ENCODE measurements around the gene PRR13. TPM values are rescaled to one million over a fixed set of nuclear protein-coding genes. Genes with fewer than 3 reads are reported as not detected.

PRR13 gene
- total RNA-seq, 2 experiments from 2014 or later, result 221 to 247 TPM

GRCh38 chr12:53456654-53457366 is 15.3 kb downstream of the PRR13 start:
- Mint-ChIP-seq H3K27me3 (no peaks in the 10 kb centered on the region), H3K36me3 (peaks cover 74% of the 10 kb centered on the region), H3K9me3 (no peaks in the 10 kb centered on the region), H3K4me1 (peaks cover 52% of the 10 kb centered on the region), H3K4me3 (no peak overlapping the region), H3K27ac (no peak overlapping the region)
- DNase-seq, result no peak

DNA sequence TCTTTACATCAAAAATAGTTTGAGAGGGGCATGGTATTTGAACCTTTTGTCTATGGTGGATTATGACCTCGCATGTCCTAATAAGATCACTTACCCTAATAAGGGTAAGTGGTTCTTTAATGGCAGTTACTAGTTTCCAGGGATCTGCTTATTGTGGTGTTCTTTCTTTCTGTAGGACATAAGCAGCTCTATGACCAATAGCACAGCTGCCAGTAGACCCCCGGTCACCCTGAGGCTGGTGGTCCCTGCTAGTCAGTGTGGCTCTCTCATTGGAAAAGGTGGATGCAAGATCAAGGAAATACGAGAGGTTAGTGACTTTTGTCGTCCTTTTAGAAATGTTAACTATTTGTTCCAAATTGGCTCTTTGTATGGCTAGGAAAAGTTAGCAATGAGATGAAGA is 17.6 kb downstream of the PRR13 start:
- H3K36me3 Mint-ChIP-seq, result peaks cover 72% of the 10 kb centered on the region
- DNase-seq, result no peak
- peak overlapping the region; percentile 8 for H3K27ac Mint-ChIP-seq
- H3K4me1 Mint-ChIP-seq, result peaks cover 56% of the 10 kb centered on the region
- no peaks in the 10 kb centered on the region for H3K27me3 Mint-ChIP-seq
- H3K9me3 Mint-ChIP-seq, result no peaks in the 10 kb centered on the region
- H3K4me3 Mint-ChIP-seq, result no peak overlapping the region

- H3K27ac Mint-ChIP-seq, result peak overlapping the region; percentile 54
- H3K4me3 Mint-ChIP-seq, result no peak overlapping the region
- H3K4me1 Mint-ChIP-seq, result peaks cover 44% of the 10 kb centered on the region
Observed at GRCh38 chr12:53461059-53461458, 19.5 kb downstream of the PRR13 start.

DNA sequence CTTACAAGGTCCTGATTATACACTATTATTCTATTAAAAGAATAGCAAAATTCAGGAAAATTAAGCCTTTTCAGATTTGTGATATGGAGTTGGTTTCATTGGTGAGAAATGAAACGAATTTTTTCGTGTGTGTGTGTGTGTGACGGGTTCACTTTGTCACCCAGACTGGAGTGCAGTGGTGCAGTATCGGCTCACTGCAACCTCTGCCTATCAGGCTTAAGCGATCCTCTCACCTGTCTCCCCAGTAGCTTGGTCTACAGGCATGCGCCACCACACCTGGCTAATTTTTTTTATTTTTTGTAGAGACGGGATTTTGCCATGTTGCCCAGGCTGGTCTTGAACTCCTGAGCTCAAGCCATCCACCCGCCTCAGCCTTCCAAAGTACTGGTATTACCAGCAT is 20.1 kb downstream of the PRR13 start:
- no peak overlapping the region for H3K27ac Mint-ChIP-seq
- H3K27me3 Mint-ChIP-seq, result no peaks in the 10 kb centered on the region
- no peaks in the 10 kb centered on the region for H3K9me3 Mint-ChIP-seq
- peaks cover 44% of the 10 kb centered on the region for H3K4me1 Mint-ChIP-seq
- no peak overlapping the region for H3K4me3 Mint-ChIP-seq
- H3K36me3 Mint-ChIP-seq, result peaks cover 62% of the 10 kb centered on the region
- DNase-seq, result no peak

More at GRCh38 chr12:53461059-53461458, 19.5 kb downstream of the PRR13 start:
- Mint-ChIP-seq H3K27me3 (no peaks in the 10 kb centered on the region), H3K9me3 (no peaks in the 10 kb centered on the region), H3K36me3 (peaks cover 60% of the 10 kb centered on the region)
- no peak for DNase-seq

DNA sequence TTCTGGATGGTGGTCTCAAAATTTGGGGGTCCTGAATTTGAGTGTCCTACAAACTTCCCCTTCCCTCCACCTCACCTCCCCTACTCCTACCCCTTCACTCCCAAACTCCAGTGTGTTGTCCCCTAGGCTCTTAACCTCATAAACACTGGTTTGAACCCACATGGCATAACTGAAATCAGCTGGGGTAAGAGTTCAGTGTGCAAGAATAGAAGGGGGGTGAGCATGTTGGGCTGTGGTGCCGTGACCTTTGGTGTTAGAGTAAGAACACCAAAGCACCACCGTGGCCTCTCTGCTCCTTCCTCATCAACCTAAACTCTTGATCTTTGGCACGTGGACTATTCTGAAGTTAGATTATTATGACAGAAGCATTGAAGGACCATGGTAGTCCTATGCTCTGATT is 21.4 kb downstream of the PRR13 start:
- H3K27ac Mint-ChIP-seq, result no peak overlapping the region
- H3K9me3 Mint-ChIP-seq, result no peaks in the 10 kb centered on the region
- peaks cover 62% of the 10 kb centered on the region for H3K36me3 Mint-ChIP-seq
- peaks cover 48% of the 10 kb centered on the region for H3K4me1 Mint-ChIP-seq
- H3K27me3 Mint-ChIP-seq, result no peaks in the 10 kb centered on the region
- H3K4me3 Mint-ChIP-seq, result no peak overlapping the region
- DNase-seq, result no peak

GRCh38 chr12:53463802-53464560 is 22.4 kb downstream of the PRR13 start:
- no peaks in the 10 kb centered on the region for H3K9me3 Mint-ChIP-seq
- DNase-seq, result no peak
- no peaks in the 10 kb centered on the region for H3K27me3 Mint-ChIP-seq
- H3K36me3 Mint-ChIP-seq, result peaks cover 60% of the 10 kb centered on the region
- H3K4me3 Mint-ChIP-seq, result no peak overlapping the region
- peaks cover 52% of the 10 kb centered on the region for H3K4me1 Mint-ChIP-seq
- H3K27ac Mint-ChIP-seq, result peak overlapping the region; percentile 57

DNA sequence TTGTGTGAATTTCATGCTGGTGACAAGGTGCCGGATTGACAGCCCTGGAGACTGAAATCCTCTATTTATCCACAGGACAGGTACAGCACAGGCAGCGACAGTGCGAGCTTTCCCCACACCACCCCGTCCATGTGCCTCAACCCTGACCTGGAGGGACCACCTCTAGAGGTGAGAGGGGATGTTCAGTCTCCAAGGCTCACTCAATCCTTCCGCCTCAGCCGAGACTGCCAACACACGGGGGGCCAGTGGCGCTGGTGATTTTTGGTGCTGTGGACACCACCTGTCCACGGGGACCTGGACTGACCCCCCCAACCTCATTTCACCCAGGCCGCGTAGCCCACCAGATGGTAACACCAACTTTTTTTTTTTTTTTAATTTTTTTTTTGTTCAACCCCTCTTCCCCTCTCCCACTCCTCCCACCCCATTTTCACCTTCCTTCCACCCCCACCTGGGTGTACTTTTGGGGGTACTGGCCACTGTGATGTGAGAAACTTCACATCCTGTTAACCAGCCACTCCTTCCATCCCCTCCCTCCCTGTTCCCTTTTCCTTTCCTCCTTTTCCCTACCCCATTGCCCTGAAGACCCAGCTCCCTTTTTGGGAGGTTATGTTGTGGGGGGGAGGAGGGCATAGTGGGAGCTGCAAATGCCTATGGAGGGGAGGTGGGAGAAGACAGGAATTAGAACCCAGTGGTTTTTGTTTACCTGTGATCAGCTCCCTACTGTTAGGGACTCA is 23.3 kb downstream of the PRR13 start:
- peaks cover 46% of the 10 kb centered on the region for H3K4me1 Mint-ChIP-seq
- peak overlapping the region; percentile 56 for H3K27ac Mint-ChIP-seq
- no peaks in the 10 kb centered on the region for H3K9me3 Mint-ChIP-seq
- no peak for DNase-seq
- peaks cover 55% of the 10 kb centered on the region for H3K36me3 Mint-ChIP-seq
- H3K27me3 Mint-ChIP-seq, result no peaks in the 10 kb centered on the region
- no peak overlapping the region for H3K4me3 Mint-ChIP-seq

DNA sequence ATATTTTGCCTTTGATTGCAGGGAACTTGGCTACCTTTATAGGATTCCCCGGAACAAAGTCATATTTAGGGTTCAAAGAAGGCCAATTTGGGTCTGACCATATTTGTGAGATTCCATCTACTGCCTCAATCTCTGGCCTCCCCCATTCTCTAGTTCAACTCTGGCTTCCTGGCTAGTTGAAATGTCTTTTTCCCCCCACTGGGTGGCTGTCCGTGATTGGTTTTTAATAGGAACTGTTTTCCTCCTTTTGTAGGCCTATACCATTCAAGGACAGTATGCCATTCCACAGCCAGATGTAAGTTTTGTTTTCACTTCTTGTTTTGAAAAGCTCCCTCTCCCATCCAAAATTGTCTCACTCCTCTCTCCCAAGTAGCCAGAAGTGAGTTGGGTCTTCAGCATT is 24.1 kb downstream of the PRR13 start:
- no peak for DNase-seq
- H3K9me3 Mint-ChIP-seq, result no peaks in the 10 kb centered on the region
- H3K4me1 Mint-ChIP-seq, result peaks cover 41% of the 10 kb centered on the region
- peaks cover 49% of the 10 kb centered on the region for H3K36me3 Mint-ChIP-seq
- H3K27ac Mint-ChIP-seq, result no peak overlapping the region
- no peaks in the 10 kb centered on the region for H3K27me3 Mint-ChIP-seq
- no peak overlapping the region for H3K4me3 Mint-ChIP-seq

DNA sequence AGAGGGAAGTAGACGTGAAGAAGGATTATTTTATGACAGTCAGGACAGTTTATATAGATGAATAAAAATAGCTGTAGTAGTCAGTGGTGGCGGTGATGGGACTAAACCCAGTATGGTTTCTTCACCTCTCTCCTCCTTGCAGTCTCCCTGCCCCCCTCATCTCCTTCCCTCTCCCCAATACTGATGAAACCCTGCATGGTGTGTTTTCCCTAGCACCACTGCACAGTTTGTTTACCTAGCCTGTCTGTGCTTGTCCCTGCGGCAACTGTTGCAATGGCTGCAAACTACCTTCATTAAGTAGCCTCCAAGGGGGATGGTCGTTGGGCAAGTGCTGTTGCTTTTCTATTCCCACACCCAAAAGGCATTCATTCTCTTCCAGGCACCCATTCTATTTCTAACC is 25.1 kb downstream of the PRR13 start:
- H3K36me3 Mint-ChIP-seq, result peaks cover 48% of the 10 kb centered on the region
- no peaks in the 10 kb centered on the region for H3K27me3 Mint-ChIP-seq

GRCh38 chr12:53467082-53467481 is 25.5 kb downstream of the PRR13 start:
- no peak for DNase-seq
- H3K4me1 Mint-ChIP-seq, result peaks cover 41% of the 10 kb centered on the region
- no peak overlapping the region for H3K4me3 Mint-ChIP-seq
- peaks cover 52% of the 10 kb centered on the region for H3K36me3 Mint-ChIP-seq
- no peaks in the 10 kb centered on the region for H3K27me3 Mint-ChIP-seq
- no peaks in the 10 kb centered on the region for H3K9me3 Mint-ChIP-seq
- no peak overlapping the region for H3K27ac Mint-ChIP-seq

More for the DNA sequence above, 25.1 kb downstream of the PRR13 start:
- H3K4me1 Mint-ChIP-seq, result peaks cover 40% of the 10 kb centered on the region
- DNase-seq, result no peak
- no peak overlapping the region for H3K27ac Mint-ChIP-seq
- H3K9me3 Mint-ChIP-seq, result no peaks in the 10 kb centered on the region
- H3K4me3 Mint-ChIP-seq, result no peak overlapping the region

DNA sequence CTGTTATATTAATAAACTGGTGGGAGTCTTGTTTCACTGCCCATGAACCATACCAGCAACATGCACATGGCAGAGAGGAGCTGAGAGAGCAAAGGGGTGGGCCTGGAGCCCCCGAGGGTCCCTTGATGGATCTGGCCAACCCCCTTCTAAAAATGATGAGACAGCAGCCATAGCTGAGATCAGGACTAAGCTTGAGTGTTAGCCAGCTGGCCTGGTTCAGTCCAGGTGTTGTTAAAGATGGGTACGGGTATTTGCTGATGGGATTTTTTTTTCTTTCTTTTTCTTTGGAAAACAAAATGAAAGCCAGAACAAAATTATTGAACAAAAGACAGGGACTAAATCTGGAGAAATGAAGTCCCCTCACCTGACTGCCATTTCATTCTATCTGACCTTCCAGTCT is 26.3 kb downstream of the PRR13 start:
- Mint-ChIP-seq H3K36me3 (peaks cover 52% of the 10 kb centered on the region), H3K9me3 (no peaks in the 10 kb centered on the region), H3K4me3 (no peak overlapping the region), H3K4me1 (peaks cover 42% of the 10 kb centered on the region), H3K27me3 (no peaks in the 10 kb centered on the region), H3K27ac (no peak overlapping the region)
- no peak for DNase-seq

DNA sequence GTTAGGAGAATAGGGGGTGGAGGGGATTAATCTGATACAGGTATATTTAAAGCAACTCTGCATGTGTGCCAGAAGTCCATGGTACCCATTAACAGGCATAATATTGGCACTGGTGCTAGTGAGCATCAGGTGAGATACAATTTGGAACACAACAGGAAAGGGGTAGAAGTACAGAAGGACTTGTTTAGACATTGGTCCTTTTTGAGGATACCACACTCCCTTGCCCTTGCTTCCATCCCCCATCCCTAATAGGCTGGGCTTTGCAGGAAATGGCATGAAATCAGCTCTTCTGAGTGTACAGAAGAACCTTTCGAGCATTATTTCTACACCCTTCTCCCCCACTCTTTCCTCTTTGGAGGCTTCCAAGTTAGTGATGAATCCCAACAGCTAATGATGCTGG is 26.7 kb downstream of the PRR13 start:
- Mint-ChIP-seq H3K36me3 (peaks cover 49% of the 10 kb centered on the region), H3K4me3 (no peak overlapping the region), H3K9me3 (no peaks in the 10 kb centered on the region), H3K4me1 (peaks cover 40% of the 10 kb centered on the region), H3K27me3 (no peaks in the 10 kb centered on the region), H3K27ac (peak overlapping the region; percentile 30)
- DNase-seq, result no peak

DNA sequence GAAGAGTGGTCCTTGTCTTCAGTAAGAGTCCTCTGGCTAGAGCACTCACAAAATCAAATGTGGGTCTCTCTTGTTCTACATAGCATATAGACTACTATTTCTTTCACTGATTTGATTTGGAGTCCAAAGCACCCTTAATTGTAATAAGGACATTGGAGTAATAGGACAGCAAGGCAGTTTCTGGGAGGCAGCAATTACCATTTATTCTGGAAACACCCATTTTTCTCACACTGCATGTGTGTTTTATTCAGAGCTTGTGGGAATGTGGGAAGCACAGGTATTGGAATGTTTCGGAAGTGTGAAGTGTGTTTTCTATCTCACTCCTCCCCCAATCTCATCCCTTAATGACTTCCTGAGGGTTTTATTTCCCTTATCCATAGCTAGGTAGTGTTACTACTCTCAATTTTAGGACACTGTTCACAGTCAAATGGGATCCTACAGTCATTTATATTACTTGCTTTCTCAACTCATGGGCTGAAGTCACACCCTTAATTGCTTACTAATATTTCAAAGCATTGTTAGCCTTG is 30.6 kb downstream of the PRR13 start:
- H3K9me3 Mint-ChIP-seq, result no peaks in the 10 kb centered on the region
- H3K27me3 Mint-ChIP-seq, result no peaks in the 10 kb centered on the region
- no peak for DNase-seq
- peaks cover 52% of the 10 kb centered on the region for H3K36me3 Mint-ChIP-seq
- peak overlapping the region; percentile 54 for H3K27ac Mint-ChIP-seq
- H3K4me3 Mint-ChIP-seq, result no peak overlapping the region
- H3K4me1 Mint-ChIP-seq, result peaks cover 62% of the 10 kb centered on the region

DNA sequence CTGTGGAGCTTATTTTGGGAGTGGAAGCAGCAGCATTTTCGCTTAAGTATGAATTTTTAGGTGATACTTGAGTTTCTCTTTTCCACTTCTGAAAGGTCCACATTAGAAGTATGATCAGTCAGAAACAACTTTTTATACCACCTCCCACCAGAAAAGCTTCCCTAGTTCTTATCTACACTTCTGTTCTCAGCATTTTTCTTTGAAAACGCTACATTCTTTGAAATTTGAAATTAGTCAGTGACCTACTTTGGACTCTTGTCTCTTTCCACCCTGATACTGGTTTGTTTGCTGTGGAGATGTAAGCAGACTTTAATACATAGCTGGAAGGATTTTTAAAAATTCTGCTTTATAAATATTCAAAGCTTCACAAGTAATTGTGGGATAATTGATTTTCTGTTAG is 32.5 kb downstream of the PRR13 start:
- Mint-ChIP-seq H3K36me3 (peaks cover 45% of the 10 kb centered on the region), H3K27ac (peak overlapping the region; percentile 85), H3K4me1 (peaks cover 65% of the 10 kb centered on the region), H3K27me3 (no peaks in the 10 kb centered on the region), H3K4me3 (peak overlapping the region; percentile 29), H3K9me3 (no peaks in the 10 kb centered on the region)
- DNase-seq, result no peak

- peak overlapping the region; percentile 47 for H3K4me3 Mint-ChIP-seq
- DNase-seq, result no peak
- H3K36me3 Mint-ChIP-seq, result peaks cover 51% of the 10 kb centered on the region
- peak overlapping the region; percentile 85 for H3K27ac Mint-ChIP-seq
- H3K9me3 Mint-ChIP-seq, result no peaks in the 10 kb centered on the region
- no peaks in the 10 kb centered on the region for H3K27me3 Mint-ChIP-seq
- H3K4me1 Mint-ChIP-seq, result peaks cover 67% of the 10 kb centered on the region
Observed at GRCh38 chr12:53474819-53475218, 33.3 kb downstream of the PRR13 start.
